PC-9 (cell line): ENCODE measurements around the gene NRAS.

Experiments
- EZH2 ChIP-seq: fragments of 200-600 bp; sonication (generic); IDR thresholded peaks from 2 replicates; pipeline ENCODE4 v1.8.0; 2017; ENCODE audit warnings: antibody characterized with exemption, low read depth
- TF ChIP-seq, protein P1 (sequence below): fragments of 200-600 bp; sonication (generic); conservative IDR thresholded peaks from 2 replicates; pipeline ENCODE4 v1.6.1; 2017; ENCODE audit warnings: mixed run types, antibody characterized with exemption, mild to moderate bottlenecking, moderate library complexity

DNA sequence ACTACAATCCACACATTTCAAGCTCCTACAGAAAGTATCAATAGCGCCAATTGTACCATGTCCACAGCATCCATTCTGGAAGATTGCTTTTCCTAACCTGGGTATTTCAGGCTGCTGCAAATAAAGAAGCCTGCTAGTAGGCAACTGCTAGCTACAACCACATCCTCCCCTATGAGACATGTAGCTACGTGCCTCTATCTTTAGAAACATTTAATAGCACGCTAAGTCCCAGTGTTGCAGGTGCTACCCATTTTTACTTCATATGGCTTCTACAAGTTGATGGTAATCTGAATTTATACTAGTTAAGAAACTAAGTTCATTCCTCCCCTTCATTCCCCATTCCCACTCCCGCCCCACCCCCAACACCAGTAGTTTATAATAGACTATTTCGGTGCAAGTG is 13.8 kb downstream of the NRAS start:
- TF ChIP-seq, protein P1, sequence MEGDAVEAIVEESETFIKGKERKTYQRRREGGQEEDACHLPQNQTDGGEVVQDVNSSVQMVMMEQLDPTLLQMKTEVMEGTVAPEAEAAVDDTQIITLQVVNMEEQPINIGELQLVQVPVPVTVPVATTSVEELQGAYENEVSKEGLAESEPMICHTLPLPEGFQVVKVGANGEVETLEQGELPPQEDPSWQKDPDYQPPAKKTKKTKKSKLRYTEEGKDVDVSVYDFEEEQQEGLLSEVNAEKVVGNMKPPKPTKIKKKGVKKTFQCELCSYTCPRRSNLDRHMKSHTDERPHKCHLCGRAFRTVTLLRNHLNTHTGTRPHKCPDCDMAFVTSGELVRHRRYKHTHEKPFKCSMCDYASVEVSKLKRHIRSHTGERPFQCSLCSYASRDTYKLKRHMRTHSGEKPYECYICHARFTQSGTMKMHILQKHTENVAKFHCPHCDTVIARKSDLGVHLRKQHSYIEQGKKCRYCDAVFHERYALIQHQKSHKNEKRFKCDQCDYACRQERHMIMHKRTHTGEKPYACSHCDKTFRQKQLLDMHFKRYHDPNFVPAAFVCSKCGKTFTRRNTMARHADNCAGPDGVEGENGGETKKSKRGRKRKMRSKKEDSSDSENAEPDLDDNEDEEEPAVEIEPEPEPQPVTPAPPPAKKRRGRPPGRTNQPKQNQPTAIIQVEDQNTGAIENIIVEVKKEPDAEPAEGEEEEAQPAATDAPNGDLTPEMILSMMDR, result no peak
- TF ChIP-seq EZH2, result no peak
